NCI-H226 (cell line): Measurements from ENCODE around the gene HTT.

Experiments
- DNase-seq: peaks from one replicate; pipeline ENCODE4 v3.0.0-alpha.2; 2015

The HTT gene

DNA sequence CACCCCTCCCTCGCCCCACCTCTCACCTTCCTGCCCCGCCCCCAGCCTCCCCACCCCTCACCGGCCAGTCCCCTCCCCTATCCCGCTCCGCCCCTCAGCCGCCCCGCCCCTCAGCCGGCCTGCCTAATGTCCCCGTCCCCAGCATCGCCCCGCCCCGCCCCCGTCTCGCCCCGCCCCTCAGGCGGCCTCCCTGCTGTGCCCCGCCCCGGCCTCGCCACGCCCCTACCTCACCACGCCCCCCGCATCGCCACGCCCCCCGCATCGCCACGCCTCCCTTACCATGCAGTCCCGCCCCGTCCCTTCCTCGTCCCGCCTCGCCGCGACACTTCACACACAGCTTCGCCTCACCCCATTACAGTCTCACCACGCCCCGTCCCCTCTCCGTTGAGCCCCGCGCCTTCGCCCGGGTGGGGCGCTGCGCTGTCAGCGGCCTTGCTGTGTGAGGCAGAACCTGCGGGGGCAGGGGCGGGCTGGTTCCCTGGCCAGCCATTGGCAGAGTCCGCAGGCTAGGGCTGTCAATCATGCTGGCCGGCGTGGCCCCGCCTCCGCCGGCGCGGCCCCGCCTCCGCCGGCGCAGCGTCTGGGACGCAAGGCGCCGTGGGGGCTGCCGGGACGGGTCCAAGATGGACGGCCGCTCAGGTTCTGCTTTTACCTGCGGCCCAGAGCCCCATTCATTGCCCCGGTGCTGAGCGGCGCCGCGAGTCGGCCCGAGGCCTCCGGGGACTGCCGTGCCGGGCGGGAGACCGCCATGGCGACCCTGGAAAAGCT is at the start of gene HTT, which contains the start of gene HTT-AS:
Gene HTT, plus strand, starts transcription at position 604 of the 768 bp plus-strand sequence. Its CDS starts 145 bp downstream, at position 749.
Gene HTT-AS, minus strand, starts transcription at position 461 of the 768 bp plus-strand sequence.
- DNase-seq, result peak; percentile 81

GRCh38 chr4:3025881-3026280 is 48.6 kb upstream of the HTT start:
- DNase-seq, result no peak

DNA sequence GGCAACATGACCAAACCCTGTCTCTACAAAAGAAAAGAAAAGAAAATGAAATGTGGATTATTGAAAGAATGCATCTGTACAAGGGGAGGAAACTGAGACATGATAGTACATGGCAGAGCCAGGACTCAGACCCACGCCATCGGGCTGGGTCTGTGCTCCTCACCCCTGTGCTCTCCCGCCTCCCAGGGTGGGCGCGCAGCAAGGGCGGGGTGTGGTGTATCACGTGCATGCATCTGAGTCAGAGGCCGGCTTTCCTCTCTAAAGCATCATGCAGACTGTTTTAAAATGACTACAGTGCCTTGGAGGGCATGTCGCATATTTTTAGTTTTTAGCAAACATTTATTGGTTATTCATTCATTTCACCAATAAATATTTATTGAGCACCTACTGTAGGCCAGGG is 47.9 kb upstream of the HTT start:
- DNase-seq, result no peak

DNA sequence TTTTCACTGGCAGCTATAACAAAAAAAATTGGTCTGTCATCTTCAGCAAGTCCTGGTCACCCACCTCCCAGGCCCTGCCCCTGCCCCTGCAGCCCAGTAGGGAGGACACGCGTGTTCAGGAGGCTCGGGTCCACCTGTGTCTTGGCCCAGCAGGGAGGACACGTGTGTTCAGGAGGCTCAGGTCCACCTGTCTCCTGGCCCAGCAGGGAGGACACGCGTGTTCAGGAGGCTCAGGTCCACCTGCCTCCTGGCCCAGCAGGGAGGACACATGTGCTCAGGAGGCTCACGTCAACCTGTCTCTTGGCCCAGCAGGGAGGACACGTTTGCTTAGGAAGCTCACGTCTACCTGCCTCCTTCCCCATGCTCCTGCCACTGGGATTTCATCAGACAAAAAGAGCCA is 45.0 kb upstream of the HTT start:
- no peak for DNase-seq

DNA sequence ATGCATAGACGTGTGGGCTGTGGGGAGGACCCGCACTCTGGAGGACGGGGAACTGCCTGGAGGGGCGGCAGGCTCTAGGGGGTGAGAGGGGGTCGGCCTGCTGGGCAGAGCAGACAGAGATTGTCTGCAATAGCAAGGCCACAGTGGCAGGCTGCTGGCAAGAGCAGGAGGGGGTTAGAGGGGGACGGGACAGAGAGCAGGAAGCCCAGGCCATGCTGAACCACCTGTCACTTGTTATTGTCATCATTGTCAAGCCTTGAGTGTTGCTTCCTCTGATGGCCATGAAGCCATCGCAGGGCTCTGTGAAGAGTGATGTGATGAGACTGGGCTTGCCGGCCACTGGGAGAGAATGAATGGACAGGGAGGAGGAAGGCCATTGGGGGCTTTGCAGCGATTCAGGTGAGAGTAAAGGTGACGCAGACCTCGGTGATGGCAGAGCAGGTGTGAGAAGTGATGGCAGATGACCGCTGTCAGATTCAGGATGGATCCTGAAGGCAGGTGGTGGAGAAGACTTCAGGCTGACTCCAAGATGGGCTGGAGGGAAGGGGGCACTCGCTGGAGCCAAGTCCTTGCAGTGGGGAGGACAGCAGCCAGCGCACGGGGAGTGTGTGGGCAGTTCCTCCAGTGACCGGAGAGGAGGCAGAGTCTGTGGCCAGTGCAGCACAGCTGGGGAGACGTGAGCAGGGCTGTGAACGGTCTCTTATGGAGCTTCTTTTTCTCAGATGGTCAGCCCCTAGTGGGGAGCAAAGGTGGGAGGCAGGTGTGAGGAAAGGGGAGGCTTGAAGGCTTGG is 43.7 kb upstream of the HTT start:
- DNase-seq, result no peak

DNA sequence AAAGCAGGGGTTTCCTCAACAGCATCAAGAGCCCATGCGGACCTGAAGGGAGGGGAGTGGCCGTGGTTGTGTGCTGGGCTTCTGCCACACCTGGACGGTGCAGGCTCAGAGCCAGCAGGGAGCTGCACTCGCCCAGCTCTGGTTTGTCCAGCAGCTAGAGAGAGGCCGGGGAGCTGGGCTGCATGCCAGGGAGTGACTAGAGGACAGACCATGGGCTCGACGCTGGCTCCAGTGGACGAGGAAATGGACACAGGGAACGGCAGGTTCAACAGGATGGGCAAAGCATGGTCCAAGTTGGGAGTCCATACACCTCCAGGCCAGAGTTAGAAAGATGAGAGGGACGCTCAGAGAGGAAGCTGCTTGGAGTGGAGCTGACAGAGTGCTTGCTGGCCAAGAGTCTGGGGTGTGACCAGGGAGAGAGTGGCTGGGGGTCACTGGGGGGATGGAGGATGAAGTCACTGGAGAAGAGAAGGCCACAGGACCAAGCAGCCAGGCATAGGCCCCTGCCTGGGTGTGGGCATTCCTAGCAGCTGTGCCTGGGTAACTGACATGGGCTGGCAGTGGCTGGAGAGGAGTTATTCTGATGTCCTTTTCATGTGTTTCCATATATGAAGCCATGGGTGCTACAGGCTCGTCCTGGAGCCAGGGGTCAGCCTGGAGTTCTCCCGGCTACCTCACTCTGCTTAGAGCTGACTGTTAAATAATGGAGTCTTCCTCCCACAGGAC is 43.0 kb upstream of the HTT start:
- DNase-seq, result no peak

GRCh38 chr4:3034231-3034630 is 40.2 kb upstream of the HTT start:
- DNase-seq, result no peak

- DNase-seq, result no peak
Measured at GRCh38 chr4:3035249-3035648, 39.2 kb upstream of the HTT start.

GRCh38 chr4:3035674-3036073 is 38.8 kb upstream of the HTT start:
- no peak for DNase-seq

GRCh38 chr4:3036131-3036952 is 38.1 kb upstream of the HTT start:
- DNase-seq, result no peak

GRCh38 chr4:3037957-3038461 is 36.5 kb upstream of the HTT start:
- no peak for DNase-seq

GRCh38 chr4:3039706-3040366 is 34.6 kb upstream of the HTT start:
- DNase-seq, result no peak

GRCh38 chr4:3040452-3041191 is 33.9 kb upstream of the HTT start:
- no peak for DNase-seq

GRCh38 chr4:3041192-3042142 is 33.0 kb upstream of the HTT start:
- DNase-seq, result no peak

DNA sequence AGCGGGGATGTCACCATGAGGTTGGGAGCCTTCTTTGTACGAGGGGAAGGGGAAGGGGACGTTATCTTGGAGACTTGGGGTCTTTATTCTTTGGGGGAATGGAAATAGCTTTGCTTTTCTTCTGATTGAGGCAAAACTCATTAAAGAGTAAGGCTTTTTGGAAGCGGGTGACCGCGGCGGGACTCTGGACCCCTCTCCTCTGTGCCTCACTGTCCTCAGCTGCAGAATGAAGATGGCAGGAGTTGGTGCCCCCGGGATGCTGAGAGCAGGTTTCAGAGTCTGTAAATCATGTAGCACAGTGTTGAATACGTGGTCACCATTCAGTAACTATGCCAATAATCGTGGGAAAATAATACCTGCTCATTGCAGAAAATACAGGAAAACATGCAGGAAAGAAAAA is 32.3 kb upstream of the HTT start:
- DNase-seq, result no peak

GRCh38 chr4:3043282-3044020 is 31.0 kb upstream of the HTT start:
- DNase-seq, result no peak

DNA sequence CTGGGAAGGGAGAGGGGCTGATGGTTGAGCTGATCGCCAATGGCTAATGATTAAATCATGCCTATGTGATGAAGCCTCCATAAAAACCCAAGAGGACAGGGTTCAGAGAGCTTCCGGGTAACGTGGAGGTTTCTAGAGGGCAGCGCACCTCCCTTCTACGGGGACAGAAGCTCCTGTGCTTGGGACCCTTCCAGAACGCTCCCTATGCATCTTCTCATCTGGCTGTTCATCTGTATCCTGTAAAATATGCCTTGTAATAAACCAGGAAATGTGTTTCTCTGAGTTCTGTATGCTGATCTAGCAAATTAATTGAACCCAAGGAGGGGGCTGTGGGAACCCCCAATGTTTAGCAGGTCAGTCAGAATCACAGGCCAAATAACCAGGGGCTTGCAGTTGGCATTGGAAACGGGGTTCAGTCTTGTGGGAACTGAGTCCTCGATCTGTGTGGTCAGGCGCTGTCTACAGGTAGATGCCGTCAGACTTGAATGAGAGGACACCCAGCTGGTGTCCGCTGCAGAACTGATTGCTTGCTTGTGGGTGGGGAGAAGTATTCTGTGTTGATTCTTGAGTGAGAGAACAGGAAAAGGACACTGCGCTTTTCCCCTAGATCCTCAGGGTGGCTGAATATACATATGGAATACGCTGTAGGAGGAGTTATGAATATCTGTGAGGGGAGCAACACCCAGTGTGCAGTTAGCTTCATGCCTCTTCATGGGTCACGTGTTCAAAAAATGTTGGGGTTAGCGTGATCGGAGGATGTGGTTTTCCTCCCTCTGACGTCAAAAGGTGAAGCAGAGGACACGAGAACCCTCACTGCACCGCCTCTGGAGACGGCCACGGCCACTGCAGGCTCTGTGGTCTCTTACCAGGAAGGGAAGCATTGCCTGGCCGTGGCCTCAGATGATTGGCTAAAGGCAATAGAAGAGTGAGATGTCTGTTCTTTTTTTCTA is 29.3 kb upstream of the HTT start:
- no peak for DNase-seq

GRCh38 chr4:3046162-3046561 is 28.3 kb upstream of the HTT start:
- no peak for DNase-seq
